ENCODE measurements around the gene AFF2.

AFF2 gene

DNA sequence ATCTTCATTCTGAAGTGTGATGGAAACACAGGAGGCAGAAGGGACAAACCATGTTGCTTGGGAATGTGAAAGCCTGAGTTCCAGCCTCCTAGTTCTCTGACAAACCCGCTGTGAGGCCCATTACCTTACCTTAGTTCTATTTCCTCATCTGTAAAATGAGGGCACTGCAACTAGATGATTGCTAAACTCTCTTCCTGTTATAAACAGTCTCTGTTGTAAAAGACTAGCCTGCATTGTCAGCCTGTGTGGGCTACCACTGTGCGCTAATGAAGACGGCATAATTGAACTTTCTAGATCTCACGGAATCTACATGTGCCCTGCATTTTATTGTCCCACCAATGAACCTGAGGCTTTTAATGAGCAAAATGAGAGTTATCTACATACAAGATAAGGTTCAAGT lies 147.2 kb downstream of the AFF2 start:
- DNase-seq (ENCODE audit: extremely low spot score), result no peak
- POLR2A ChIA-PET, result no interaction called here
- no peak for TF ChIP-seq CTCF (IDR thresholded peaks at IDR 0.05; ENCODE audit: control extremely low read depth, extremely low read depth, low read depth, missing control alignments)
- CTCF ChIA-PET, result no interaction called here

DNA sequence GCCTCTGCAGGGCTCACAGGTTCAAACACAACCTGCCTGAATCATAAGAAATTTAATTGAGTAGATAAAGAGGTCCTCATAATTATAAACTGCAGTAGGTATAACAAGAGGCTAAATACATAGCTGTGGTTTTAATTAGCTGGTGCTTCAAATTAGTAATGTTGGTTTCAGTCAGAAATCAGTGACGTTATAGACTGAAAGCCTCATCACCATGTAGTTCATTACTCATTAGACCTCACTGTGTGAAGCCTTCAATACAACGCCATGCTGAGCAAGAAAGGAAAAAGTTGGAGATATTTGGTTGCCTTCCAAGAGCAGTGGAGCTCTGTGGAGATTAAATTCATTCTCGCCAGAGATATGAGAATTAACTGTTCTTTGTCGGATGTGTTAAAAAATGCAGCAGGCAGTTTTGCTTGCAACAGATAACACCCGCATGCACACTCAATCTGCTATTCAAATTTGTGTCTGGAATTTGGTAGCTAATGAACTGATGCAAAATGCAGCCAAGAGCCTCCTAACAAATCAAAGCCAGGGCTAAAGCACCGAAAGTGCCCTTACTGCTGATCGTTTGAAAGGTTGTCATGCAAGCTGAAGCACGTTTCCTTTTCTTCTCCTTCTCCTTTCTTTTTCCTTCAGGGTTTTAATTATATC lies 148.9 kb downstream of the AFF2 start:
- no peak for DNase-seq (ENCODE audit: extremely low spot score)
- ChIA-PET CTCF (no interaction called here), POLR2A (no interaction called here)
- TF ChIP-seq CTCF (IDR thresholded peaks at IDR 0.05; ENCODE audit: control extremely low read depth, extremely low read depth, low read depth, missing control alignments), result no peak

DNA sequence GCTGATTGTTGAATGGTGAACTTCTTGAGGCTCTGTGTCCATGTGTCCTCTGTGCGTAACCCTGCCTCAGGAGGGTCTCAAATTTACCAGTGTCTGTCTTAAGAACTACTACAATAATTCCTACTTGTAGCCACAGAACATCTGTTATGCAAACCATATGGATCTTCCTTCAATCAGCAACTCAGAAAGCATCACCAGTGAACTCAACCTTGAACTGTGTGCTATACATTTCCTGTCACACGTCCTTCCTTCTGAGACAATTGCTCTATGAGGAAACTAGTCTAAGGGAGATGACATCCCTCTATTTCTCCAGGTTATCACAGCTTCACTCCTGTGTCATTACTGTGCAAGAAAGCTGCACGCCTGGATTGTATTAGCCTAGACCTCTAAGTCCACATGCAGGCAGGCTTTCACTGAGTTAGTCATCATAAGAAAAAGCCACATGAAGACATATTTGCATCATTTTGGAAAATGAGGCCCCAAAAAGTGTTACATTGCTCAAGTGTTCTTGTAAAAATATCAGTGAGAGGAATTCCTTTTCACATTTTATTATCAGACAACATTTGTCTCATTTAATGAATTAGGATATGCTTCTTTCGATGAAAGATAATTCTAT lies 157.8 kb downstream of the AFF2 start:
- DNase-seq (ENCODE audit: extremely low spot score), result no peak
- ChIA-PET CTCF (no interaction called here), POLR2A (no interaction called here)
- no peak for TF ChIP-seq CTCF (IDR thresholded peaks at IDR 0.05; ENCODE audit: control extremely low read depth, extremely low read depth, low read depth, missing control alignments)

- TF ChIP-seq CTCF (IDR thresholded peaks at IDR 0.05; ENCODE audit: control extremely low read depth, extremely low read depth, low read depth, missing control alignments), result no peak
- ChIA-PET POLR2A (no interaction called here), CTCF (no interaction called here)
- no peak for DNase-seq (ENCODE audit: extremely low spot score)
Measured at GRCh38 chrX:148659481-148659880, 159.1 kb downstream of the AFF2 start.

GRCh38 chrX:148661035-148661434 lies 160.6 kb downstream of the AFF2 start:
- CTCF ChIA-PET, result no interaction called here
- POLR2A ChIA-PET, result no interaction called here
- DNase-seq (ENCODE audit: extremely low spot score), result no peak
- no peak for TF ChIP-seq CTCF (IDR thresholded peaks at IDR 0.05; ENCODE audit: control extremely low read depth, extremely low read depth, low read depth, missing control alignments)

GRCh38 chrX:148662014-148662413 lies 161.6 kb downstream of the AFF2 start:
- CTCF ChIA-PET, result no interaction called here
- DNase-seq (ENCODE audit: extremely low spot score), result no peak
- POLR2A ChIA-PET, result no interaction called here
- no peak for TF ChIP-seq CTCF (IDR thresholded peaks at IDR 0.05; ENCODE audit: control extremely low read depth, extremely low read depth, low read depth, missing control alignments)

All from GM10248 (cell line).